Hepatocyte (in vitro differentiated cells): ENCODE data around the gene DBN1.

Source experiments
- CTCF ChIP-seq: fragments of 200-600 bp; sonication (generic); IDR thresholded peaks from 2 replicates; pipeline ENCODE4 v1.5.1; 2016; ENCODE audit warnings: antibody characterized with exemption, mild to moderate bottlenecking; ENCODE audit not compliant: poor library complexity
- EZH2 ChIP-seq: fragments of 200-600 bp; sonication (generic); IDR thresholded peaks from 2 replicates; pipeline ENCODE4 v1.6.1; 2016; ENCODE audit warnings: antibody characterized with exemption, mild to moderate bottlenecking, borderline replicate concordance

- no peak for TF ChIP-seq EZH2
- no peak for TF ChIP-seq CTCF
Observed at GRCh38 chr5:177483042-177483441, 9.6 kb upstream of the DBN1 start.
